Esophagus squamous epithelium (tissue), 4 donors: Measurements from ENCODE around the gene TRABD2A.

Experiments used
- POLR2A ChIP-seq, 4 donors: fragments of 450-650 bp; IDR thresholded peaks; one replicate each; pipeline ENCODE4 v1.6.1; 2017; ENCODE audit warnings: antibody characterized with exemption in 4 of 4, mild to moderate bottlenecking in 4 of 4, moderate library complexity in 3 of 4
- TF ChIP-seq, protein P1 (sequence below), 6 experiments: fragments of 450-650 bp in 4 of 6; fragments of 200-600 bp in 2 of 6; sonication (generic) in 2 of 6; IDR thresholded peaks; one replicate each; pipeline ENCODE4 v1.5.1; 2016 to 2019; ENCODE audit warnings: antibody characterized with exemption in 6 of 6, mild to moderate bottlenecking in 4 of 6, moderate library complexity in 4 of 6

DNA sequence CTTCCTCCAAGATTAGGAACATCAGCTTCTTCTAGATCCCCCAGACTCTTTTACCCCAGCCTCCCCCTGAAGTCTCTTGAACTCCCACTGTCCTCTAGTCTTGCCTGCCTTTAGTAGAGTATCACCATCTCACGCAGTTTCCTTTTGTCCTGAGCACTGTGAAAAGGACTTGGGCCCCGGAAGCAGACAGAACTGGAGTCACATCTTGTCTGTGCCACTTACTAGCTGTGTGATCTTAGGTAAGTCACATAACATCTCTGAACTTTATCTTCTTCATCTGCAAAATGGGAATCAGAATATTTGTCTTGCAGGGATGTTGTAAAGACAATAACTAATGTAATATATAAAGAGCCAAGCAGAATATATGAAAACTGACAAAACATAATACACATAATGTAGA lies 8.4 kb upstream of the TRABD2A start:
- TF ChIP-seq, protein P1, sequence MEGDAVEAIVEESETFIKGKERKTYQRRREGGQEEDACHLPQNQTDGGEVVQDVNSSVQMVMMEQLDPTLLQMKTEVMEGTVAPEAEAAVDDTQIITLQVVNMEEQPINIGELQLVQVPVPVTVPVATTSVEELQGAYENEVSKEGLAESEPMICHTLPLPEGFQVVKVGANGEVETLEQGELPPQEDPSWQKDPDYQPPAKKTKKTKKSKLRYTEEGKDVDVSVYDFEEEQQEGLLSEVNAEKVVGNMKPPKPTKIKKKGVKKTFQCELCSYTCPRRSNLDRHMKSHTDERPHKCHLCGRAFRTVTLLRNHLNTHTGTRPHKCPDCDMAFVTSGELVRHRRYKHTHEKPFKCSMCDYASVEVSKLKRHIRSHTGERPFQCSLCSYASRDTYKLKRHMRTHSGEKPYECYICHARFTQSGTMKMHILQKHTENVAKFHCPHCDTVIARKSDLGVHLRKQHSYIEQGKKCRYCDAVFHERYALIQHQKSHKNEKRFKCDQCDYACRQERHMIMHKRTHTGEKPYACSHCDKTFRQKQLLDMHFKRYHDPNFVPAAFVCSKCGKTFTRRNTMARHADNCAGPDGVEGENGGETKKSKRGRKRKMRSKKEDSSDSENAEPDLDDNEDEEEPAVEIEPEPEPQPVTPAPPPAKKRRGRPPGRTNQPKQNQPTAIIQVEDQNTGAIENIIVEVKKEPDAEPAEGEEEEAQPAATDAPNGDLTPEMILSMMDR (IDR thresholded peaks at IDR 0.05), result no peak
- no peak for TF ChIP-seq POLR2A (IDR thresholded peaks at IDR 0.05)
